Hepatic stellate cell (primary cell): Measurements from ENCODE around the gene AGO1.
"Not testable (repeated sequence)": the region's sequence is repeated elsewhere in the genome, so short reads cannot be mapped to it uniquely, and the experiment has no call there.

Experiments
- DNase-seq: peaks from one replicate; pipeline ENCODE4 v3.0.0; 2011; ENCODE audit warnings: low spot score

AGO1 gene

DNA sequence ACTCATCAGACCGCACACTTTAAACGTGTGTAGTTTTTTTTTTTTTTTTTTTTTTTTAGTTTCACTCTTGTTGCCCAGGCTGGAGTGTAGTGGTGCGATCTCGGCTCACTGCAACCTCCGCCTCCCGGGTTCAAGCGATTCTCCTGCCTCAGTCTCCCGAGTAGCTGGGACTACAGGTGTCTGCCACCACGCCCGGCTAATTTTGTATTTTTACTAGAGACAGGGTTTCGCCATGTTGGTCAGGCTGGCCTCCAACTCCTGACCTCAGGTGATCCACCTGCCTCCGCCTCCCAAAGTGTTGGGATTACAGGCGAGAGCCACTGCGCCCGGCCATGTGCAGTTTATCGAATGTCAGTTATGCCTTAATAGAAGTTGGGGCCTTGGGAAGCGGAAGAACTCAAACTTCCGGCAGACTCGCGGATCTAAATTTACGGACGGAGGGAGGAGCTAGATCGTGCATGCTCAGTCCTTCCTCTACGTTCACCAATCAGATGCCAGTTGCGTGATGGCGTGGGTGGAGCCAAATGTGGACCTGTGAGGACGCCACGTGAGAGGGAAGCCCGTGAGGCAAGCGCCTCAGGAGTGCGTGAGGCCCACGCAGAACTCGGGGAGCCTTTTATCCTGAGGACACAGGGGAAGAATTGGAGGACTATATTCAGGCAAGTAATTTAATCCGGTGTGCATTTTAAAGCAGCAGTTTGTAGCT lies 13.6 kb upstream of the AGO1 start:
- not testable (repeated sequence) for DNase-seq

DNA sequence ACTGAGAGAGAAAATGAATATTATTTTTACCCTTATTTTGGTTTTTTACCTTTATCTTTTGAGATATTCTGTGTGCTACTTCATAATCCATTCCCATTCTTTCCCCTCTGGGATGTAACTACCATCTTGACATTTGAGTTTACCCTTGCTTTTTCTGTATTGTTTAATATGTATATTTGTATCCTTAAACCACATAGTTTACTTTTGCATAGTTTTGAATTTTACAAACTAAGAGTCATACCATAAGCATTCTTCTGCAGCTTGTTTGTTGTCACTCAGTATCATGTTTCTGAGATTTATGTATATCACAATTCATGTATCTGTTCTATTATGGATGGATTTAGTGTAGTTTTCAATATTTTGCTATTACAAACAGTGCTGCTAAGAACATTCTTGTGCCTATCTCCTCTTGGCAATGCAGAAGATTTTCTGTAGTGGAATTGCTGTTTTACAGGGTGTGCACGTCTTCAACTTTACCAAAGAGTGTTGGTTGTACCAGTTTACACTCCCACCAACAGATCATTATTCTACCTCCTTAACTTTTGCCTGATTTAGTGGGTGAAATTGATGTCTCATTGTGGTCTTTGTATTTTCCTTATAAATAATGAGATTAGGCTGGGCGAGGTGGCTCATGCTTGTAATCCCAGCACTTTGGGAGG lies 12.2 kb upstream of the AGO1 start:
- DNase-seq = no peak

DNA sequence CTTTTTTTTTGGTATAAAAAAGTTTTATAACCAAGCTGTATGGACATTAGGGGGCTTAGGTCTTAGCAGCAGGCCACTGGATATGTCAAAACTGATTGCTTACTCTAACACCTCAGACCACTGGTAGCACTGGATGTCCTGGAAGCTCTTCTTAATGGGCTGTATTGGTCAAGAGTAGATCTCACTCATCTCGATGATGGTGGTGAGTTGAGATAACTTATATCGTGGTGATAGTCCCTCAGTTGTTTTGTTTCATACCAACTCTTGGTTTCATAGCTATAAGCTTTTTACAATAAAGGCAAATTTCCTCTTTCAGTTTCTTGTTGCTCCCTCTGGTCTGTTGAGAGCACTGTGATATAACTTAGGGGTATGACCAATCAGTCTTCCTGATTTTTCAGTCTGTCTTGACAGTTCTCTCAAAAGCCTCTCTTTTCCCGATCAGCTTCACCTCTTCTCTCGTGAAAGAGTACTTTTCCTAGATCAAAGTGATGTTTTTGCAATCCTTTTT lies 9.7 kb upstream of the AGO1 start:
- DNase-seq = no peak

DNA sequence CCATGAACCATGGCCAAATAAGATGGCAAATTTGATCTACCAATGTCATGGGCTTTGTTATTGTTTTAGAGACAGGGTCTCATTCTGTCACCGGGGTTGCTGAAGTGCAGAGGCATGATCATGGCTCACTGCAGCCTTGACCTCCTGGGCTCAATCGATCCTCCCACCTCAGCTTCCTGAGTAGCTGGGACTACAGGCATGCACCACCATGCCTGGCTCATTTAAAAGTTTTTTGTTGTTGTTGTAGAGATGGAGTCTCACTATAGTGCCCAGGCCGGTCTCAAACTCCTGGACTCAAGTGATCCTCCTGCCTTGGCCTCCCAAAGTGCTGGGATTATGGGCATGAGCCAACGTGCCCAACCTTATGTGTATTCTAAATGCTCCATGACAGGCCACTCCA lies 8.9 kb upstream of the AGO1 start:
- DNase-seq = not testable (repeated sequence)

DNA sequence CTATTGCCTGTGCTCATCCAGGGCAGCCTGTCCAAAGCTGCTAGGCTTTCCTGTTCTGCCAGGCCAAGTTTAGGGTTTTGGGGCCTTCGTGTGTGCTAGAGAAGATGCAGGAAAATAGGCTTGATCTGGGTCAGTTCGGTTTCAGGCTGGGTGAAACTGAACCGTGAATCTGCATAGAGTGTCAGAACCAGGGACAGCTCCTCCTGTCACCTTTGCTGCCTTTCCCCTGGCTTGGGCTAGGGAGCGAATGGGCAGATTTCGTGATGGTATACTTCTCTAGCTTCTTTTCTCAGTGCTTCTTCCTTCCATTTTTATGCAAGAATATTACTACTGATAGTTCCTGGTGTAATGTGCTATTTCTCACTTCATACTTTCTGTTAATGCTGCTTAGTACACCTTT lies 6.0 kb upstream of the AGO1 start:
- DNase-seq = no peak

DNA sequence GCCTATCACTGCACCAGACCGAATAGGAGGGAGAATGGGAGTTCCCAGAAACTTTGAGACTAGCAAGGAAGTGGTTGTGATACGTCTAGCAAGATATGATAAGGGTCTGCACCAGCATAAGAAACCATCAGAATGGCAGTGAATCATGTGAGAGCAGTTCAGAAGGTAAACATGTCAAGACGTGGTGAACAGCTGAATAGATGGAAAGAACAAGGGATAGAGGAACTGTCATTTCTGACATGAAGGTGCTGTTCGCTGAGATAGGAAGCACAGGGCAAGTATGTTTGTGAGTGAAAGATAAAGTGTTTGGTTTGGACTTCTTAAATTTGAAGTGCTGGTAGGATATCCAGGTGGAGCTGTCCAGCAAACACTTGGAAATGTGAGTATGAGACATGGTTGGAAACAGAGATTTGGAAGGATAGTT lies 1.1 kb upstream of the AGO1 start:
- no peak for DNase-seq

DNA sequence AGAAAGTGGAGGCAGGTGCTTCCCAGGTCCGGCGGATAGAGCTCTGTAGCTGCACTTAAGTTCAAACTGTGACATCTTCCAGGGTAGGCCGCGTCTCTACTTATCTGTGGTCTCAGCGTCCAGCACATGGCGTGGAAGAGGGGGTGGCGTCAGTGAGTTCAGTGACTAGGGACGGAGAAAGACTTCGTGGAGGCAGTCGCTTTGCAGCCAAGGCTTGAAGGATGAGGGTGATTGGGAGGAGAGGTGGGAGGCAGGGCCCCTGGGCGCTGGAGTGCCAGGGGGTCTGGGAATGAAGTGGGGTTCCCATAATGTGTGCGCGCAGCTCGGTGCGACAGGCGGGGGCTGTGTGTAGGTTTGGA lies 444 bp upstream of the AGO1 start:
- no peak for DNase-seq

DNA sequence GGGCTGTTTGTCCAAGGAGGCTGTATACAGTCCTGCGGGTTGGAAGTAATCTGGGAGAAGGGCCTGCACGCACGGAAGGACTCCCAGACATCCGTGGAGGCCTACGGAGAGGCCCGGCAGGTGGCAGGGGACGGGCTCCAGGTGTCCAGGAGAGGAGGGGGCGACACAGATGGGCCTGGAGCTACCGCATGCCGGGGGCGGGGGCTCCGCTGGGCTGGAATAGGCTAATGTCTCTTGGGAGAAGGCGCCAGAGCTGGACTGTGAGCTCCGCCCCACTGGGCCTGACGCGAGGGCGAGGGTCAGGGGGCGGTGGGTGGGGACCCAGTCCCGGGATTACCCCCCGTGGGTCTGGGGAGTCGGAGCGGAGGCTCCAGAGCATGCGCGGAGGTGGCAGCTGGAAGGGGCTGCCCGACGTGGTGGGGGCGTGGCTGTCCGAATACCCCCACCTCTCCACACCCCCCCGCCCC lies 659 bp downstream of the AGO1 start:
- DNase-seq = peak; percentile 27

DNA sequence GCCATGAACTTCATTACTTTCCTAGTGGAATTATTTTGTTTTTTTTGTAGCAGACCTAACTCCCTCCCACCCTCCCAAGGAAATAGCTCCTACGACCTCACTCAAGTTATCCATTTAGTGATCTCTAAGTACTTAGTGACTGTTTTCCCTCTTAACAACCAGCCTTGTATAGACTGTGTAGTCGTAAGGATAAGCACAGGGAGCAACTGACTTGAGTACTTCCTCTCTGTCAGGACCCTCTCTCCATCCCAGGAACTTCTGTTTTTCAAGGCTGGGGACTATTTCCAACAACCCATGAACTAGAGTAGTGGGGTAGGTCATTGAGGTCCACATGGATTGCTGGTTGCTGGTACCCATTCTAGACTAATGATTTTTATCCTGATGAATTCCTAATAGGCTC lies 1.9 kb downstream of the AGO1 start:
- no peak for DNase-seq

DNA sequence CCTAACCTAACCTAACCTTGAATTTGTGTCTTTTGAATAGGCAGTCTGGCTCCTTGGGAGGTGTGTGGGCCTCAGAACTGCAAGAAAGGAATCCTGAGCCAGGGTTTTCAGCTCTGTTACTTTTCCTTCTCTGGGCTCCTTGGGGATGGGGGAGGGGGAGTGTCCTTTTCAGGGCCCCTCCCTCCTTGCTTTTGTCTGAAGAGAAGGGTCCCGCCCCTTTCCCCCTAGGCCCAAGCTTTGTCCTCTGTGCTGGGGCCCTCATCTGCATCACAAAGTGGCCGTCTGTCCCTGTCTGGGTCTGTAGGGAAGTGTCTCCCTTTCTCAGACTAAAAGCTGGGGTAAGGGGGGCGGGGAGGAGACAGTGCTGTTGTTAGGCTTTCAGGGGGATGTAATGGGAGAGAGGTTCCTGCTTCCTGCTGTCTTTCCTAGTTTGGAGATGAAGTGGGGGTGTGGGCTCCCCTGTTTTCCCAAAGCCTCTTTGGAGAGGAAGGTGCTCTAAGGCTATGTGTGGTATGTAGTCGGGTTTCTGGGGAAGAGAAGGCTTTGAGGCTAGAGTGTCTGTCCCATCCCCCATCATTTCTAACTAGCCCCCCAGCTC lies 3.1 kb downstream of the AGO1 start:
- no peak for DNase-seq

DNA sequence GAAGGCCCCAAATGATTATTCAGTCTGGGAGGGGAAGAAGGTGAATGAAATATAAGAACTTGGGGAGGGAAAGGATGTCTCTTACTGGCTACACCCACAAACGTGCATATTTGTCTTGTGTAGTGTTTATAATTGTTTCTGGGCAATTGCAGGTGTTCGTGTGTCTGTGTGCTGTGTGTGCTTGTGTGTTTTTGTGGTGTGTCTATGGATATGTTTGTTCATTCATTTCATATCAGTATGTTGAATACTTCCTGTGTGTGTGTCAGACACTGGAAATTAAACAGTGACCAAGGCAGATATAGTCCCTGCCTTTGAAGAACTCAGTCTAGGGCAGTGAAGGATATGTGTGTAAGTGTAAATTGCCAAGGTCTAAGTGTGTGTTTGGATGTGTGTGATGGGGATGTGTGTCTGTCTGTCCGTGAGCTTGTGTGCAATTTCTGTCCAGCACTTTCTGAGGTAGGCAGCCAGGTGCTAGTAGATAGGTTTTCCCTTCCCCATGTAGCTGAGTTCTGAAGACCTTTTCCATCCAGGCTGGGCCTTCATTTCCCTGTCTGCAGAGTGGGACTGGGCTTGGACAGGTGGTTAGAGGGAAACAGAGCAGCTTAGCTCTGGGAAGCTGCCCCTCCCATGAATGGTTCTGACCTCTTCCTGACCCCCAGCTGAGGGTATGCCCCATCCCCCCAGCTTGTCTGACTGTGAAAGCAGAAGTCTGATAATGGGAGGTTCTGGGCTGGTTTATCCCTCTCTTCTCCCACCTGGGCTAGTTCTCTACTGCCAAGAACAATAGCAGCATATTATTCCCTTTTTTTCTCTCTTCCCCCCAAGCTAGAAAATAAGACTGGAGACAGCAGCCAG lies 3.8 kb downstream of the AGO1 start:
- no peak for DNase-seq

DNA sequence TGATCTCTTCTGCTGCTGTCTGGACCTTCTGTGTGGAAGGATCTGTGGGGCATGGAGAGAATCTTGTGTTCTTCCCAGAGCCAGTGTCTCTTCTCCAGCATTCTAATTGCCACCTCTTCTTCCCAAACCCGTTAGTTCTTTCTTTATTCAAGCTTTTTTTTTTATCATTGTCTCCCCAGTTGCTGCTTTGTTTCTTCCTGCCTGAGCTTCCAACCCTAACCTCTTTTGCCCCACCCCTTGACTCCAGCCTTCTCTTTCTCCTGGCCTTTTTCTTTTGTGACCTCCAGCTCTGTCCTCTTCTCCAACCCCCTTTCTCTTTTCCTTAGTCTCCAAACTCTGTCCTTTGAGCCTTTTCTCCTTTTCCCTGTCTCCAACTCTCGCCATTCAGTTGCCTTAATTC lies 4.5 kb downstream of the AGO1 start:
- DNase-seq = no peak

DNA sequence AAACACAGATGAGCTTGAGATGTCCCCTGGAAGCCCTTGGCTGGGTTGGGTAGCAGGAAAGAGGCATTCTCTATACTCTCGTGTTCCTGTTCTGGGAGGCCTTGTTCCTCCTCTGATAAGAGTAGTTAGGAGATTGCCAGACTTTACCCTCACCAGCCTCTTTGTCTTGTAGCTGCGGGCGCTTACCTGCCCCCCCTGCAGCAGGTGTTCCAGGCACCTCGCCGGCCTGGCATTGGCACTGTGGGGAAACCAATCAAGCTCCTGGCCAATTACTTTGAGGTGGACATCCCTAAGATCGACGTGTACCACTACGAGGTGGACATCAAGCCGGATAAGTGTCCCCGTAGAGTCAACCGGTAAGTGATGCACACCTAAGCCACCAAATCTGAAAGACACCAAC lies 5.2 kb downstream of the AGO1 start:
- DNase-seq = no peak

DNA sequence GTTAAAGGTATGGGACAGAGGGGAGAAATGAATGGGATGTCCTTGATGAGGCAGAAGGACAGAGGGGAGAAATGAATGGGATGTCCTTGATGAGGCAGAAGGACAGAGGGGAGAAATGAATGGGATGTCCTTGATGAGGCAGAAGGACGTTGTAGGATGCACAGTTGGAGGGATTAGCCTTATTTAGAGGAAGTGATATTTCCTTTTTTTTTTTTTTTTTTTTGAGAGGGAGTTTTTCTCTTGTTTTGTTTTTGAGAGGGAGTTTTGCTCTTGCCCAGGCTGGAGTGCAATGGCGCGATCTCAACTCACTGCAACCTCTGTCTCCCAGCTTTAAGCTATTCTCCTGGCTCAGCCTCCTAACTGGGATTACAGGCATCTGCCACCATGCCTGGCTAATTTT lies 6.0 kb downstream of the AGO1 start:
- not testable (repeated sequence) for DNase-seq

DNA sequence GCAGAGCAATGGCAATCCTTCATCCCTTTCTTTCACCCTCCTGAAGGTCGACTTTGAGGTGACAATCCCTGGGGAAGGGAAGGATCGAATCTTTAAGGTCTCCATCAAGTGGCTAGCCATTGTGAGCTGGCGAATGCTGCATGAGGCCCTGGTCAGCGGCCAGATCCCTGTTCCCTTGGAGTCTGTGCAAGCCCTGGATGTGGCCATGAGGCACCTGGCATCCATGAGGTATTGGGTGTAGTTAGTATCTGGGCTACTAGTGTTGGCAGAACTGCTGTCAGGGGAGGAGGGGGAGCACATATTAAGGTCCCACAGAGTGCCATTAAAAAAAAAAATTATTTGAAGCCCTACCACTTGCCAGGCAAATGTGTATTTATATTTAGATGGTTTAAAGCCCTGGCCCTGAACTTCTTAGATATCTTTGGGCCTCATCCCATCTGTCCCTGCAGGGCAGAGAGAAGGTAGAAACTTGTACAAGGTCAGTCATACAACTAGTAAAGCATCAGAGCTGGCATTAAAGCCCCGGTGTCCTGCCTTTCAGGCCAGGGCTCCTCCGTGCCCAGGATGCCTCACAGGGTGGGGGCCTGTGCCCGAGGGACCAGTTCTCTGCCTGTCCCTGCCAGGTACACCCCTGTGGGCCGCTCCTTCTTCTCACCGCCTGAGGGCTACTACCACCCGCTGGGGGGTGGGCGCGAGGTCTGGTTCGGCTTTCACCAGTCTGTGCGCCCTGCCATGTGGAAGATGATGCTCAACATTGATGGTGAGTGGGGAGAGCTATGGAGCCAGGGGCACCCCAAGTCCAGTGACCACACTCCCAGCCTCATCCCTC lies 10.3 kb downstream of the AGO1 start:
- DNase-seq = no peak

DNA sequence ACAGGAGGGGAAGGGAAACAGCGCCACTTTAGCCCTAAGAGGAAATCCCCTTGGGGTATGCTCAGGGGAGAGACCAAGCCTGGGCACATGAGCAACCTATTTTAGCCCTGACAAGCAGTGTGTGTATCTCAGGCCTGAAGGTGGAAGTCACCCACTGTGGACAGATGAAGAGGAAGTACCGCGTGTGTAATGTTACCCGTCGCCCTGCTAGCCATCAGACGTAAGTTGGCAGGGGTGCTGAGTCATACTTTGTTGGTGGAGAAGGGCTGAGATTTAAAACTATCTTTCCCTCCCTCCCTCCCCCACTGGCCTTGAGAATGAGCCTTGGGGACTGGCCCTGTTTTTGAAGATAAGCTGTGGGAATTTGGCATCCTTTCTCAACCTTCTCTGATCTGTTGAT lies 11.2 kb downstream of the AGO1 start:
- no peak for DNase-seq

DNA sequence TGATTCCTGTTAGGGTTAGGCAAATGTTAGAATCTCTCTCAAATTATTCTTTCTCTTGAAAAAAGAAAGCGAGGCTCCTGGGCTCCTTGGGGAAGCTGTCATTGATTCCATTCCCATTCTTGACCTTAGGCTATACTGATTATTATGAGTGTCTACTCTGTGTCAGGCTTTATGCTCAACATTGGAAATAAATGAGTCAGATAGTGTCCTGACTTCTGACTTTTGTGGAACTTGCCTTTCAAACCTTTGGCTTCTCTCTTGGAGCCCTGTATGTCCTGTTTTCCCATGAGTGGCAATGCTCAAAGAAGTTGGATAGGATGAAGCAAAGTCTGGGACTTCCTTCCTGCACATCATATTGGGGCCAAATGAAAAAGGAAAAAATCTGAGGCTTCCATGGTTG lies 11.6 kb downstream of the AGO1 start:
- no peak for DNase-seq

DNA sequence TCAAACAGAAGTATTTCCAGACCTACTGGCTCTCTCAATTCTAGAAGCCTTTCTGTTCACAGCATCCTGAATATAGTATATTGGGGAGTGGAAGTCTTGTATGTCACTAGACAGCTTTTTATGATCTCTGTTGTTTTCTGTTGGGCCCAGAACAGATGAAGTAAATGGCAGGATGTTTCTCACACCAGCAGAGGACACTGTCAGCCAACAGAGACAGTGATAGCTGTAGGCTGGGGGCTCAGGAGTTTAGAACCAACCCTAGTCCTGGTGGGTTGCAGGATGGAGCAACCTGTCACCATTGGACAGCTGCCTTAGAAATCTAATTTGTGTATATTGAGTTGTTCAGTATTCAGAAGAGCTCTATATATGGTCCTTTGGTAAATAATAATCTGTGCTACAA lies 16.9 kb downstream of the AGO1 start:
- DNase-seq = no peak

DNA sequence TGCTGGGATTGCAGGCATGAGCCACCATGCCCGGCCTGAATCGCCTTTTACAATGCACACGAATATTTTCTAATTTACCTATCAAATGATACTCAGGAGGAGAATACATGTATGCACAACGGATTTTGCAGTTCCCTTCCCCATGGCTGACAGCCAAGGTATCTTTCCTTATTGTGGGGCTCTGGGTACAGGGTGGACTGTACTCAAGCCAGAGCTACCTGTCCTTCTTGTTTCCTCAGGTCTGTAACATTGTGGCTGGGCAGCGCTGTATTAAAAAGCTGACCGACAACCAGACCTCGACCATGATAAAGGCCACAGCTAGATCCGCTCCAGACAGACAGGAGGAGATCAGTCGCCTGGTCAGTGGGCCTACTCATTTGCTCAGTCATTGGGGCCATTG lies 18.2 kb downstream of the AGO1 start:
- no peak for DNase-seq

DNA sequence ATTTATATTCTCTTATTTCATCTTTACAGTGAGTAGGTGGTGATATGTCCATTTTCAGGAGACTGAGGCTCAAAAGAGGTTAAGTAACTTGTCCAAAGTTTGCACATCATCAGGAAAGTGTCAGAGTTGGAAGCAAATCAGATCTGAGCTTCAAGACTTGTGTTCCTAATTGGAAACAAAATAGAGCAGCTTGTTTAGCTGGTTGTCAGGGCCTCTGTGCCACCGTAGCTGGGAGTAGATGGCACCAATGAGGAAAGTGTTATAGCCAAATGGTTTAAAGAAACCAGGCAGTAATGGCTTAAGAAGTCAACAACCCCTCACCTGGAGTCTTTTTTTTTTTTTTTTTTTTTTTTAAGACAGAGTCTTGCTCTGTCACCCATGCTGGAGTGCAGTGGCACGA lies 19.7 kb downstream of the AGO1 start:
- DNase-seq = no peak

DNA sequence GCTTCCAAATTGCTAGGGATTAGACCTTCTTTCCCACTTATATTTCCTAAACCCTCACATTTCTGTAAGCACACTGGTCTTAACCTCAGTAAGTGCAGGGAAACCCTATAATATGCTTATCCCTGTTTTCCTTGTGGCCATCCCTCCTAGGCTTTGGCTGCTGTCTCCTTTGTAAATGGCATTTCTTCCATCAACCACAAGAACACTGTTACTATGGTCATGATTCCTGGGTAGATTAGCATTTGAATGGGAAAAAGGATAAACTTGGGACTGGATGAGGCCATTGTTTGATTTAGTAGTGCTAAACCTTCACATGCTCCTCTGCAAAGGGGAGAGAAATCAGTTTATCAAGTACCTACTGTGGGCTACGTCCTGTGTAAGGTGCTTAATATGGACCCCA lies 31.7 kb downstream of the AGO1 start:
- DNase-seq = no peak

DNA sequence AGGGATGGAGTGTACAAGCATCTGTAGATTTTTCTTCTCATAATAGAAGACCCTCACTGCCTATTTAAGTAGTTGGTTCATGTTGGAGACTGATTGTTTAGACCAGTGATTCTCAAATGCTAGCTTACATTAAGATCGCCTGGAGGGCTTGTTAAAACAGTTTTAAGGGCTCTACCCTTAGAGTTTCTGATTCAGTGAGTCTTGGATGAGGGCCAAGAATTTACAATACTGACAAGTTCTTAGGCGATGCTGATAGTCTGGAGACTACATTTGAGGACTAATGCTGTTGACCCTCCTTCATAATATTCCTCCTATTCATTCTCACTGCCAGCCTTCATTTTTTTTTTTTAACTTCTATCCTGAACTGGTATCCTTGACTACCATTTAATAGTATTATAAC lies 32.7 kb downstream of the AGO1 start:
- DNase-seq = no peak
